K562 (cell line): ENCODE measurements around the gene NME4. TPM values are rescaled to one million over a fixed set of nuclear protein-coding genes. Genes with fewer than 3 reads are reported as not detected.

Experiments
- GABPB2 ChIP-seq: fragments of 250-450 bp; sonication (Bioruptor Pico); conservative IDR thresholded peaks from 2 replicates; pipeline ENCODE4 v1.5.1; 2021; ENCODE audit warnings: mild to moderate bottlenecking
- ILF3 ChIP-seq: fragments of 450-650 bp; IDR thresholded peaks from 2 replicates; pipeline ENCODE4 v1.6.1; 2018; ENCODE audit warnings: antibody characterized with exemption, mild to moderate bottlenecking, moderate library complexity, borderline replicate concordance
- NR4A1 ChIP-seq, 2 experiments: fragments of 250-450 bp in 1 of 2; fragments of 450-650 bp in 1 of 2; sonication (Bioruptor Pico) in 1 of 2; IDR thresholded peaks; 2 replicates each; pipeline versions ENCODE4 v1.4.0 to v1.6.1; 2016 to 2020; ENCODE audit warnings: mild to moderate bottlenecking in 2 of 2, missing compliant biosample characterization in 1 of 2, missing genetic modification characterization in 1 of 2, moderate library complexity in 1 of 2
- PKNOX1 ChIP-seq: fragments of 450-650 bp; IDR thresholded peaks from 2 replicates; pipeline ENCODE4 v1.6.1; 2016
- RAD51 ChIP-seq: fragments of 450-650 bp; IDR thresholded peaks from 2 replicates; pipeline ENCODE4 v1.7.1; 2016; ENCODE audit warnings: low read depth, mild to moderate bottlenecking, borderline replicate concordance
- RB1 ChIP-seq: fragments of 450-650 bp; IDR thresholded peaks from 2 replicates; pipeline ENCODE4 v1.6.1; 2017; ENCODE audit warnings: low read depth, mild to moderate bottlenecking
- SMAD2 ChIP-seq: fragments of 150-350 bp; IDR thresholded peaks from 2 replicates; pipeline ENCODE4 v1.6.1; 2014; ENCODE audit warnings: low read depth, mild to moderate bottlenecking, low read length
- TAF1 ChIP-seq: IDR thresholded peaks from 2 replicates; pipeline ENCODE4 v1.6.1; 2011; ENCODE audit warnings: mild to moderate bottlenecking, low read length, moderate library complexity; ENCODE audit not compliant: insufficient read depth, control insufficient read depth, severe bottlenecking; ENCODE audit errors: extremely low read depth
- ZNF224 ChIP-seq: sonication (generic); formaldehyde crosslinking; IDR thresholded peaks from 2 replicates; pipeline ENCODE4 v1.8.0; 2022; ENCODE audit warnings: mild to moderate bottlenecking, missing genetic modification reagents
- ZNF586 ChIP-seq: fragments of 450-650 bp; formaldehyde crosslinking; conservative IDR thresholded peaks from 2 replicates; pipeline ENCODE4 v1.4.0; 2020; ENCODE audit warnings: mild to moderate bottlenecking, moderate library complexity
- polyA plus RNA-seq, 8 experiments: library from polyadenylated mRNA; depleted of rRNA in 4 of 8; stranded (reverse) in 5 of 8; unstranded in 3 of 8; fragments of >200 nt; fragmentation: Nextera tagmentation in 2 of 8; fragmentation: Illumina TruSeq in 1 of 8; extraction: Ambion mirVana in 2 of 8; extraction: Trizol in 1 of 8; gene quantifications; 2 replicates each; pipeline versions ENCODE4 v1.2.1 to v1.2.3, GENCODE V29; 2011 to 2014; ENCODE audit warnings: inconsistent platforms in 1 of 8, missing spikeins in 1 of 8
- total RNA-seq, 7 experiments: library from RNA; depleted of rRNA in 6 of 7; stranded (reverse); fragments of >200 nt in 6 of 7; fragmentation: Illumina TruSeq in 2 of 7; extraction: Trizol in 2 of 7; gene quantifications; 2 replicates each; pipeline versions ENCODE4 v1.2.1 to v1.2.3, GENCODE V29; 2011 to 2021; ENCODE audit warnings: low replicate concordance in 1 of 7
- TF ChIP-seq, protein P1 (sequence below), 2 experiments: IDR thresholded peaks in 1 of 2; conservative IDR thresholded peaks in 1 of 2; 2 replicates each; pipeline ENCODE4 v1.6.1; 2016; ENCODE audit warnings: low read depth in 2 of 2, mild to moderate bottlenecking in 1 of 2, missing compliant biosample characterization in 1 of 2, missing genetic modification characterization in 1 of 2, moderate library complexity in 1 of 2
- TF ChIP-seq, protein P2 (sequence below), 2 experiments: fragments of 450-650 bp; IDR thresholded peaks; 2 replicates each; pipeline ENCODE4 v1.6.1; 2016; ENCODE audit warnings: mild to moderate bottlenecking in 2 of 2, borderline replicate concordance in 1 of 2, low read depth in 1 of 2, moderate library complexity in 1 of 2
- TF ChIP-seq, protein P3 (sequence below): sonication (generic); formaldehyde crosslinking; IDR thresholded peaks from 2 replicates; pipeline ENCODE4 v1.8.1; 2022; ENCODE audit warnings: missing genetic modification reagents

NME4 gene
- total and polyA plus RNA-seq, 9 of the 15 experiments (the other 6 are each of a cell fraction or from before 2014, with no cell fraction given), result 15.4 to 264 (median 139) TPM

GRCh38 chr16:425082-425718, 28.2 kb downstream of the NME4 start, which contains the start of gene RAB11FIP3 (continued):
- no peak for TF ChIP-seq ILF3
- peak; percentile 12; the same call in 1 of the 2 replicates for TF ChIP-seq RB1
- TF ChIP-seq ZNF586 (CRISPR knock-in tag), result no peak
- TF ChIP-seq, protein P1, sequence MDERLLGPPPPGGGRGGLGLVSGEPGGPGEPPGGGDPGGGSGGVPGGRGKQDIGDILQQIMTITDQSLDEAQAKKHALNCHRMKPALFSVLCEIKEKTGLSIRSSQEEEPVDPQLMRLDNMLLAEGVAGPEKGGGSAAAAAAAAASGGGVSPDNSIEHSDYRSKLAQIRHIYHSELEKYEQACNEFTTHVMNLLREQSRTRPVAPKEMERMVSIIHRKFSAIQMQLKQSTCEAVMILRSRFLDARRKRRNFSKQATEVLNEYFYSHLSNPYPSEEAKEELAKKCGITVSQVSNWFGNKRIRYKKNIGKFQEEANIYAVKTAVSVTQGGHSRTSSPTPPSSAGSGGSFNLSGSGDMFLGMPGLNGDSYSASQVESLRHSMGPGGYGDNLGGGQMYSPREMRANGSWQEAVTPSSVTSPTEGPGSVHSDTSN (CRISPR knock-in tag; IDR thresholded peaks at IDR 0.05; ENCODE audit: low read depth), result no peak
- TF ChIP-seq, protein P1 (tag; conservative IDR thresholded peaks at IDR 0.05; ENCODE audit: low read depth), result no peak
- TF ChIP-seq RAD51, result no peak
- TF ChIP-seq NR4A1 (CRISPR knock-in tag; IDR thresholded peaks at IDR 0.05), result no peak
- peak; percentile 76 for TF ChIP-seq NR4A1 (tag; IDR thresholded peaks at IDR 0.05)
- TF ChIP-seq, protein P2, sequence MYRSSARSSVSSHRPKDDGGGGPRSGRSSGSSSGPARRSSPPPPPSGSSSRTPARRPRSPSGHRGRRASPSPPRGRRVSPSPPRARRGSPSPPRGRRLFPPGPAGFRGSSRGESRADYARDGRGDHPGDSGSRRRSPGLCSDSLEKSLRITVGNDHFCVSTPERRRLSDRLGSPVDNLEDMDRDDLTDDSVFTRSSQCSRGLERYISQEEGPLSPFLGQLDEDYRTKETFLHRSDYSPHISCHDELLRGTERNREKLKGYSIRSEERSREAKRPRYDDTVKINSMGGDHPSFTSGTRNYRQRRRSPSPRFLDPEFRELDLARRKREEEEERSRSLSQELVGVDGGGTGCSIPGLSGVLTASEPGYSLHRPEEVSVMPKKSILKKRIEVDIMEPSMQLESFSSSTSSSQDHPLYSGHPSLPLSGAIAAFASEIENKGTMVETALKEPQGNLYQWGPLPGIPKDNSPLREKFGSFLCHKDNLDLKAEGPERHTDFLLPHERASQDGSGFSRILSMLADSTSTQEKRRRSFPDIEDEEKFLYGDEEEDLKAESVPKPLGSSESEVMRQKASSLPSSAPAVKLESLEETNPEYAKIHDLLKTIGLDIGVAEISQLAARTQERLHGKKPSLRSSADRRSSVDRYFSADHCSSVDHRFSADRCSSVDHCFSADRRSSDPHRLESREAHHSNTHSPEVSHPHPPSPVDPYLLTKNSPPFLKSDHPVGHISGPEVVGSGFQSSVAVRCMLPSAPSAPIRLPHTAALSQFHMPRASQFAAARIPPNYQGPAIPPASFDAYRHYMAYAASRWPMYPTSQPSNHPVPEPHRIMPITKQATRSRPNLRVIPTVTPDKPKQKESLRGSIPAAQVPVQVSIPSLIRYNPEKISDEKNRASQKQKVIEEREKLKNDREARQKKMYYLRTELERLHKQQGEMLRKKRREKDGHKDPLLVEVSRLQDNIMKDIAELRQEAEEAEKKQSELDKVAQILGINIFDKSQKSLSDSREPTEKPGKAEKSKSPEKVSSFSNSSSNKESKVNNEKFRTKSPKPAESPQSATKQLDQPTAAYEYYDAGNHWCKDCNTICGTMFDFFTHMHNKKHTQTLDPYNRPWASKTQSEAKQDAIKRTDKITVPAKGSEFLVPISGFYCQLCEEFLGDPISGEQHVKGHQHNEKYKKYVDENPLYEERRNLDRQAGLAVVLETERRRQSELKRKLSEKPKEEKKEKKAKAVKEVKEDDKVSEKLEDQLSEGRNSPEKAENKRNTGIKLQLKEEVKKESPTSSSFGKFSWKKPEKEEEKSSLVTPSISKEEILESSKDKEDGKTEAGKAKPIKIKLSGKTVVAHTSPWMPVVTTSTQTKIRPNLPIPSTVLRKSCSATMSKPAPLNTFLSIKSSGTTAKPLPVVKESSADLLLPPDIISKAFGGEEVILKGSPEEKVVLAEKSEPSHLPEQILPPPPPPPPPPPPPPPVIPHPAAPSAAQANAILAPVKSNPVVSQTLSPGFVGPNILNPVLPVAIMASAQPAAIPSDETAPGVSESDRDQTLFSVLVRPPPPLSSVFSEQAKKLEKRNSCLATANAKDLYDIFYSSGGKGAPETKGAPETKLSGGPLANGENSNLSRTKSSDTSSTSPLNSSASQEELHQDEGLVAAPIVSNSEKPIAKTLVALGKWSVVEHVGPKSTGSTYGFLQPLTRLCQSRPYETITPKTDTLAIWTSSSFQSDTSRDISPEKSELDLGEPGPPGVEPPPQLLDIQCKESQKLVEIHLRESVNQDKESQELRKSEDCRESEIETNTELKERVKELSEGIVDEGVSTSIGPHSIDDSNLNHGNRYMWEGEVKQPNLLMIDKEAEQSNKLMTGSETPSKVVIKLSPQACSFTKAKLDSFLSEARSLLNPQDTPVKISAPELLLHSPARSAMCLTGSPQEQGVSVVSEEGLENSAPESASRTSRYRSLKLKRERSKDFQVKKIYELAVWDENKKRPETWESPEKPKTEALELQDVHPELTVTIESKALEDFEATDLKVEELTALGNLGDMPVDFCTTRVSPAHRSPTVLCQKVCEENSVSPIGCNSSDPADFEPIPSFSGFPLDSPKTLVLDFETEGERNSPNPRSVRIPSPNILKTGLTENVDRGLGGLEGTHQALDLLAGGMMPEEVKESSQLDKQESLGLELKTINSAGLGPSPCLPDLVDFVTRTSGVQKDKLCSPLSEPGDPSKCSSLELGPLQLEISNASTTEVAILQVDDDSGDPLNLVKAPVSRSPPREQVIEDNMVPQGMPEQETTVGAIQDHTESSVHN (IDR thresholded peaks at IDR 0.05; ENCODE audit: borderline replicate concordance in 1 of 2, low read depth in 1 of 2), result no peak
- TF ChIP-seq GABPB2, result no peak
- TF ChIP-seq ZNF224 (CRISPR knock-in tag), result 0 out of 2 replicates have a peak, but pooled peaks have one; percentile 20
- TF ChIP-seq TAF1, result peak; percentile 58
- TF ChIP-seq, protein P3, sequence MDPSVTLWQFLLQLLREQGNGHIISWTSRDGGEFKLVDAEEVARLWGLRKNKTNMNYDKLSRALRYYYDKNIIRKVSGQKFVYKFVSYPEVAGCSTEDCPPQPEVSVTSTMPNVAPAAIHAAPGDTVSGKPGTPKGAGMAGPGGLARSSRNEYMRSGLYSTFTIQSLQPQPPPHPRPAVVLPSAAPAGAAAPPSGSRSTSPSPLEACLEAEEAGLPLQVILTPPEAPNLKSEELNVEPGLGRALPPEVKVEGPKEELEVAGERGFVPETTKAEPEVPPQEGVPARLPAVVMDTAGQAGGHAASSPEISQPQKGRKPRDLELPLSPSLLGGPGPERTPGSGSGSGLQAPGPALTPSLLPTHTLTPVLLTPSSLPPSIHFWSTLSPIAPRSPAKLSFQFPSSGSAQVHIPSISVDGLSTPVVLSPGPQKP (CRISPR knock-in tag), result no peak
- TF ChIP-seq PKNOX1, result no peak
- TF ChIP-seq SMAD2, result no peak
